Gastrocnemius medialis (tissue), 4 donors: ENCODE results near the gene SURF4.

Experiments used
- CTCF ChIP-seq, 5 experiments: fragments of 450-650 bp in 3 of 5; fragments of 200-600 bp in 2 of 5; sonication (generic) in 2 of 5; IDR thresholded peaks in 4 of 5; conservative IDR thresholded peaks in 1 of 5; 1 replicate in 4 of 5; 2 replicates in 1 of 5; pipeline ENCODE4 v1.5.1; 2016 to 2019; ENCODE audit warnings: antibody characterized with exemption in 5 of 5, mild to moderate bottlenecking in 3 of 5, moderate library complexity in 3 of 5
- POLR2A ChIP-seq, 2 donors: fragments of 450-650 bp; IDR thresholded peaks; one replicate each; pipeline ENCODE4 v1.6.1; 2017; ENCODE audit warnings: antibody characterized with exemption in 2 of 2, mild to moderate bottlenecking in 2 of 2, moderate library complexity in 2 of 2

GRCh38 chr9:133351526-133351907, 24.3 kb downstream of the SURF4 start:
- no peak for TF ChIP-seq CTCF (IDR thresholded peaks at IDR 0.05 in 4 of 5, conservative IDR thresholded peaks at IDR 0.05 in 1 of 5)
- no peak for TF ChIP-seq POLR2A (IDR thresholded peaks at IDR 0.05)
